ENCODE results near the gene TMEM184C.

Gene TMEM184C

DNA sequence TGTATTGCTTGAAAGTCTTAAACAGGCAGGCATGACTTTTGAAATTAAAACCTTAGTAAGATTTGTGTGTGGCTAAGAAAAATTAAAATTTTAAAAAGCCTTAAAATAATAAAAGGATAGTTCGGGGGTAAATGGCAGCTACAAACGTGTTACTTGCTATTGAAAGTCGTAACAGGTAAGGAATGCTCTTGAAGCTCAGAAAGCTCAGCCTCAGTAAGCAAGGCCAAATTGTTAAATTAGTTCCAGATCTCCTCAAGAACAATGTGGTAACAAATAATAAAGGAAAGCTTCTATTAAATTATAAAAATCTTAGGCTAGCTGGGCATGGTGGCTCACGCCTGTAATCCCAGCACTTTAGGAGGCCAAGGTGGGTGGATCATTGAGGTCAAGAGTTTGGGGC is 41.3 kb downstream of the TMEM184C start:
- H3K27me3 ChIP-seq (ENCODE audit: control insufficient read depth, low read length) = no peaks in the 10 kb centered on the region
- H3K36me3 ChIP-seq (ENCODE audit: control insufficient read depth, low read length) = peaks cover 49% of the 10 kb centered on the region
- H4K20me1 ChIP-seq (ENCODE audit: control insufficient read depth, insufficient read depth, low read depth, low read length) = no peaks in the 10 kb centered on the region
- H3K4me3 ChIP-seq (ENCODE audit: low read length) = no peak overlapping the region
- H3F3A ChIP-seq (ENCODE audit: control insufficient read depth, insufficient read depth) = no peaks in the 10 kb centered on the region
- H3K9me3 ChIP-seq (ENCODE audit: control insufficient read depth, insufficient read depth, low read length) = no peaks in the 10 kb centered on the region
- no peaks in the 10 kb centered on the region for H3K9me2 ChIP-seq (replicated peaks; ENCODE audit: control insufficient read depth, low read length)
- no peaks in the 10 kb centered on the region for H3K79me2 ChIP-seq (ENCODE audit: control insufficient read depth, low read length)
- TF ChIP-seq EZH2phosphoT487 (IDR thresholded peaks at IDR 0.05; ENCODE audit: borderline replicate concordance, low read length) = no peak
- TF ChIP-seq, protein P1, sequence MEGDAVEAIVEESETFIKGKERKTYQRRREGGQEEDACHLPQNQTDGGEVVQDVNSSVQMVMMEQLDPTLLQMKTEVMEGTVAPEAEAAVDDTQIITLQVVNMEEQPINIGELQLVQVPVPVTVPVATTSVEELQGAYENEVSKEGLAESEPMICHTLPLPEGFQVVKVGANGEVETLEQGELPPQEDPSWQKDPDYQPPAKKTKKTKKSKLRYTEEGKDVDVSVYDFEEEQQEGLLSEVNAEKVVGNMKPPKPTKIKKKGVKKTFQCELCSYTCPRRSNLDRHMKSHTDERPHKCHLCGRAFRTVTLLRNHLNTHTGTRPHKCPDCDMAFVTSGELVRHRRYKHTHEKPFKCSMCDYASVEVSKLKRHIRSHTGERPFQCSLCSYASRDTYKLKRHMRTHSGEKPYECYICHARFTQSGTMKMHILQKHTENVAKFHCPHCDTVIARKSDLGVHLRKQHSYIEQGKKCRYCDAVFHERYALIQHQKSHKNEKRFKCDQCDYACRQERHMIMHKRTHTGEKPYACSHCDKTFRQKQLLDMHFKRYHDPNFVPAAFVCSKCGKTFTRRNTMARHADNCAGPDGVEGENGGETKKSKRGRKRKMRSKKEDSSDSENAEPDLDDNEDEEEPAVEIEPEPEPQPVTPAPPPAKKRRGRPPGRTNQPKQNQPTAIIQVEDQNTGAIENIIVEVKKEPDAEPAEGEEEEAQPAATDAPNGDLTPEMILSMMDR (IDR thresholded peaks at IDR 0.05; ENCODE audit: low read depth, low read length, poor library complexity, severe bottlenecking) = no peak
- H3K4me1 ChIP-seq (ENCODE audit: control insufficient read depth, low read length) = no peaks in the 10 kb centered on the region
- H3K27ac ChIP-seq (ENCODE audit: low read depth, low read length) = no peak overlapping the region
- no peak overlapping the region for H3K4me2 ChIP-seq (ENCODE audit: low read length)

DNA sequence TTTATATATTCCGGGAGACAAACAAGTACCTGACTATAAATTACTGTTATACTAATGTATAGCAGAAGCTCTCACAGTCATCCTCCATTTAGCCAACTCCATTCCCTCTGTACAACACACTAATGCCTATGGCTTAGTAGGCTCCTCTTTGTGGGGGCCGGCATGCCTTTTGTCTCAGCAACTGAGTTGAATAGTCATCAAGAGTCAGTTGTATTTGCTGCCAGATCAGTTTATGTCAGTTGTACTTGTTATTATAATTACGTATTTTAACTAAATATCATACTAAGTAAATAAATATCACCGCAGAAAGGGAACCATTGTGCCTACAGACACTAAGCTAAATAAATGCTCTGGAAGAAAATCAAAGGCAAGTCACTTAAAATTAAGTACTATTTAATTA is 56.9 kb downstream of the TMEM184C start:
- Histone ChIP-seq H3K27me3 (ENCODE audit: control insufficient read depth, low read length) (no peaks in the 10 kb centered on the region), H3K79me2 (ENCODE audit: control insufficient read depth, low read length) (peaks cover 13% of the 10 kb centered on the region), H3K36me3 (ENCODE audit: control insufficient read depth, low read length) (peaks cover 32% of the 10 kb centered on the region), H3K4me3 (ENCODE audit: low read length) (no peak overlapping the region), H3K9me3 (ENCODE audit: control insufficient read depth, insufficient read depth, low read length) (no peaks in the 10 kb centered on the region), H4K20me1 (ENCODE audit: control insufficient read depth, insufficient read depth, low read depth, low read length) (no peaks in the 10 kb centered on the region), H3K9me2 (replicated peaks; ENCODE audit: control insufficient read depth, low read length) (no peaks in the 10 kb centered on the region), H3K27ac (ENCODE audit: low read depth, low read length) (no peak overlapping the region), H3K4me1 (ENCODE audit: control insufficient read depth, low read length) (no peaks in the 10 kb centered on the region), H3K4me2 (ENCODE audit: low read length) (no peak overlapping the region), H3F3A (ENCODE audit: control insufficient read depth, insufficient read depth) (no peaks in the 10 kb centered on the region)
- TF ChIP-seq, protein P1 (IDR thresholded peaks at IDR 0.05; ENCODE audit: low read depth, low read length, poor library complexity, severe bottlenecking) = no peak
- TF ChIP-seq EZH2phosphoT487 (IDR thresholded peaks at IDR 0.05; ENCODE audit: borderline replicate concordance, low read length) = no peak

- Histone ChIP-seq H3K27me3 (ENCODE audit: control insufficient read depth, low read length) (no peaks in the 10 kb centered on the region), H3K4me2 (ENCODE audit: low read length) (no peak overlapping the region), H3F3A (ENCODE audit: control insufficient read depth, insufficient read depth) (no peaks in the 10 kb centered on the region), H3K27ac (ENCODE audit: low read depth, low read length) (no peak overlapping the region), H3K4me3 (ENCODE audit: low read length) (no peak overlapping the region), H3K9me2 (replicated peaks; ENCODE audit: control insufficient read depth, low read length) (no peaks in the 10 kb centered on the region), H3K4me1 (ENCODE audit: control insufficient read depth, low read length) (no peaks in the 10 kb centered on the region), H4K20me1 (ENCODE audit: control insufficient read depth, insufficient read depth, low read depth, low read length) (no peaks in the 10 kb centered on the region), H3K9me3 (ENCODE audit: control insufficient read depth, insufficient read depth, low read length) (no peaks in the 10 kb centered on the region), H3K79me2 (ENCODE audit: control insufficient read depth, low read length) (peaks cover 13% of the 10 kb centered on the region), H3K36me3 (ENCODE audit: control insufficient read depth, low read length) (peaks cover 34% of the 10 kb centered on the region)
- TF ChIP-seq EZH2phosphoT487 (IDR thresholded peaks at IDR 0.05; ENCODE audit: borderline replicate concordance, low read length) = no peak
- TF ChIP-seq, protein P1 (IDR thresholded peaks at IDR 0.05; ENCODE audit: low read depth, low read length, poor library complexity, severe bottlenecking) = no peak
Observed at GRCh38 chr4:147674496-147674895, 57.3 kb downstream of the TMEM184C start.

GRCh38 chr4:147678106-147678505 is 60.9 kb downstream of the TMEM184C start:
- no peak overlapping the region for H3K4me3 ChIP-seq (ENCODE audit: low read length)
- H3K79me2 ChIP-seq (ENCODE audit: control insufficient read depth, low read length) = peaks cover 45% of the 10 kb centered on the region
- no peak overlapping the region for H3K4me2 ChIP-seq (ENCODE audit: low read length)
- no peak overlapping the region for H3K27ac ChIP-seq (ENCODE audit: low read depth, low read length)
- H4K20me1 ChIP-seq (ENCODE audit: control insufficient read depth, insufficient read depth, low read depth, low read length) = no peaks in the 10 kb centered on the region
- H3K36me3 ChIP-seq (ENCODE audit: control insufficient read depth, low read length) = peaks cover 26% of the 10 kb centered on the region
- peaks cover 8% of the 10 kb centered on the region for H3K4me1 ChIP-seq (ENCODE audit: control insufficient read depth, low read length)
- TF ChIP-seq EZH2phosphoT487 (IDR thresholded peaks at IDR 0.05; ENCODE audit: borderline replicate concordance, low read length) = no peak
- TF ChIP-seq, protein P1 (IDR thresholded peaks at IDR 0.05; ENCODE audit: low read depth, low read length, poor library complexity, severe bottlenecking) = no peak
- no peaks in the 10 kb centered on the region for H3F3A ChIP-seq (ENCODE audit: control insufficient read depth, insufficient read depth)
- H3K27me3 ChIP-seq (ENCODE audit: control insufficient read depth, low read length) = no peaks in the 10 kb centered on the region
- no peaks in the 10 kb centered on the region for H3K9me3 ChIP-seq (ENCODE audit: control insufficient read depth, insufficient read depth, low read length)
- H3K9me2 ChIP-seq (replicated peaks; ENCODE audit: control insufficient read depth, low read length) = no peaks in the 10 kb centered on the region

Data from DOHH2 (cell line).